Measurements from ENCODE around the gene SLC12A7.

Gene SLC12A7

DNA sequence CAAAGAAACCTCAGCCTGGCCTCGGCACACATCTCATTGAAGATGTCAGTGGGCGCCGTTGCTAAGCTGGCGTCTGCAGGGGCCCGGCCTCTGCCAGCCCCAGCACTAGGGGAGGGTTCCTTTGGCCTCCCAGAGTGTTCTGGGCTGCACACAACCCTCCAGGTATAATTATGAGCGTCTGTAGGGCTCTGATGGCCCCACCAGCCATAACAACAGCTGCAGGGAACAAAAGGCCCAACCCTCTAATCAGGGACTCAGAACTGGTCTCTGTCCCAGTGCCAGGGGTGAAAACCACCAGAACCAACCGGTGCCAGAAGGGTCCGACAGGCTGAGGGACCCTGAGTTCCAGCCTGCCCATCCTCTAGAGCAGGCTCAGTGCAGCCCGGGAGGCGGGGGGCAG is 39.5 kb upstream of the SLC12A7 start:
- ChIA-PET POLR2A (no interaction called here), CTCF (interaction anchor here (1.3 to 8.0 kb wide), 4 partner anchors 12 to 23 kb away, joined by 5 to 48 read pairs (median 7); no protein-coding TSS in a partner anchor)
- H3K9me3 ChIP-seq (ENCODE audit: control extremely low read depth in 1 of 5, control insufficient read depth in 4 of 5, insufficient read depth in 2 of 5, low read depth in 1 of 5, low read length in 4 of 5), result peaks cover 0 to under 1% (median 0%) of the 10 kb centered on the region in 5 experiments
- H3K4me1 ChIP-seq (ENCODE audit: control extremely low read depth in 1 of 4, control insufficient read depth in 4 of 4, insufficient read depth in 4 of 4, low read length in 3 of 4), result peaks cover 0 to 4% (median 0%) of the 10 kb centered on the region in 4 experiments
- no peak for DNase-seq
- H3K36me3 ChIP-seq (ENCODE audit: control insufficient read depth in 4 of 4, insufficient read depth in 4 of 4, low read length in 3 of 4), result no peaks in the 10 kb centered on the region
- H3K27ac ChIP-seq (ENCODE audit: insufficient read depth in 1 of 2, low read depth in 1 of 2, low read length in 2 of 2, poor library complexity in 1 of 2, severe bottlenecking in 2 of 2), result no peak overlapping the region
- H3K27me3 ChIP-seq (replicated peaks in 2 of 5; ENCODE audit: control insufficient read depth in 4 of 5, insufficient read depth in 5 of 5, low read length in 4 of 5), result peaks cover 0 to 52% (median 19%) of the 10 kb centered on the region in 5 experiments
- WGBS (ENCODE audit: insufficient coverage), result 95% methylated on average over 7 of the region's 10 CpGs
- no peak overlapping the region for H3K4me3 ChIP-seq (ENCODE audit: control insufficient read depth in 1 of 7, extremely low read depth in 1 of 7, insufficient read depth in 4 of 7, low read depth in 2 of 7, low read length in 6 of 7)

DNA sequence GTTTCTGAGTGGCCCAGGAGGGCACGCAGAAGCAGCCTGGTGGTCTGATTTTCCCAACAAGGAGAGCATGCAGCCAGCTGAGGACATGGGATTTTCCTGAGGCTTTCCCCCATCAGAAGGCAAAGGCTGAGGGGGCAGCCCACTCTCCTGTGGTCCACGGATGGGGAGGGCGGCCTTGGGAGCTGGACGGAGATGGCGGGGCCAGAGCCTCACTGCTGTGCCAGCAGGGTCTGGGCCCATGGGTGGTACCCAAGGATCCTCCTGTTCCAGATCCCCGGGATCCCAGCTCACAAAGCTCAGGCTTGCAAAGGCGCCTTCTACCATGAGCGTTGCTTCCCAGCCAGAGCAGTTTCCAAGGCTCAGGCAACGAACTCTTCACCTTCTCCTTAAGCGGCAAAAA is 39.0 kb upstream of the SLC12A7 start:
- POLR2A ChIA-PET, result no interaction called here
- Histone ChIP-seq H3K4me3 (ENCODE audit: control insufficient read depth in 1 of 7, extremely low read depth in 1 of 7, insufficient read depth in 4 of 7, low read depth in 2 of 7, low read length in 6 of 7) (no peak overlapping the region), H3K9me3 (ENCODE audit: control extremely low read depth in 1 of 5, control insufficient read depth in 4 of 5, insufficient read depth in 2 of 5, low read depth in 1 of 5, low read length in 4 of 5) (no peaks in the 10 kb centered on the region), H3K27ac (ENCODE audit: insufficient read depth in 1 of 2, low read depth in 1 of 2, low read length in 2 of 2, poor library complexity in 1 of 2, severe bottlenecking in 2 of 2) (no peak overlapping the region), H3K27me3 (replicated peaks in 2 of 5; ENCODE audit: control insufficient read depth in 4 of 5, insufficient read depth in 5 of 5, low read length in 4 of 5) (peaks cover 0 to 47% (median 19%) of the 10 kb centered on the region in 5 experiments), H3K4me1 (ENCODE audit: control extremely low read depth in 1 of 4, control insufficient read depth in 4 of 4, insufficient read depth in 4 of 4, low read length in 3 of 4) (peaks cover 0 to under 1% (median 0%) of the 10 kb centered on the region in 4 experiments), H3K36me3 (ENCODE audit: control insufficient read depth in 4 of 4, insufficient read depth in 4 of 4, low read length in 3 of 4) (no peaks in the 10 kb centered on the region)
- DNase-seq, result no peak
- CTCF ChIA-PET, result interaction anchor here (0.7 to 8.0 kb wide), 6 partner anchors 11 to 43 kb away, joined by 3 to 48 read pairs (median 4); no protein-coding TSS in a partner anchor
- 96% methylated on average over 7 of the region's 10 CpGs for WGBS (ENCODE audit: insufficient coverage)

DNA sequence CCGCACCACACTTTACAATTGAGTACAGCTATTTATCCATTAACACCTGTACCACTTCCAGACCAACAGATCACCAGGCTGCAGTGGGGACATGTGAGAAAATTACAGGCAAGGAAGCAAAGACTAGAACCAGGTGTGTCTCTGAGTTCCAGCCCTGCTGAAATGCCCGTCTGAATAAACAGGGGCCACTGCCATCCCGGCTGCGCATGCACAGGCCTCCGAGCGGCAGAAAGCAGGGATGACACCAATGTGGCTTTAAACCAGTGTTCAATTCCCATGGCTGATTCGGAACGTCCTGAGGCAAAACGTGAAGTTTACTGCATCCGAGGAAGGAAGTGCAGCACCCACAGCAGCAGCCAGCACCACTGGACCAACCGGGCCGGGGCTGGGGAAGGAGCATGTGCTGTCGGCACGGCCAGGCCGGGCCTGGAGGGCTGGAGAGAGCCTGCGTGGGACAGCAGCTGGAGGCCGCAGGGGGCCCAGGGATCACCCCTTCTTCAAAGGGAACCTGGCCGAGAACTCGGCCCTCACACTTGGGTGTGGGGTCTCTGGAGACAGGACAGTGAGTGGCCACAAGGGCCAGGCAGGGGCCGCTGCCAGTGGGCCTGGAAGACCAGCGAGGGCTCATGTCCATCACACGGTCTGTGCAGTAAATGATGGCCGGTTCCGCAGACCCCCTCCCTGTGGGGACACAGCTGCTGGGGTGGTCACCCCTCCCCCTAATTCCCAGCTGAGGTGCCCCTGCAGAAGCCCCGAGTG is 33.0 kb upstream of the SLC12A7 start:
- CTCF ChIA-PET, result interaction anchor here (0.7 to 1.4 kb wide), 3 partner anchors 10 to 140 kb away, joined by 3 read pairs; no protein-coding TSS in a partner anchor
- Histone ChIP-seq H3K36me3 (ENCODE audit: control insufficient read depth in 4 of 4, insufficient read depth in 4 of 4, low read length in 3 of 4) (no peaks in the 10 kb centered on the region), H3K27me3 (replicated peaks in 2 of 5; ENCODE audit: control insufficient read depth in 4 of 5, insufficient read depth in 5 of 5, low read length in 4 of 5) (peaks cover 0 to 3% (median 0%) of the 10 kb centered on the region in 5 experiments), H3K9me3 (ENCODE audit: control extremely low read depth in 1 of 5, control insufficient read depth in 4 of 5, insufficient read depth in 2 of 5, low read depth in 1 of 5, low read length in 4 of 5) (no peaks in the 10 kb centered on the region), H3K27ac (ENCODE audit: insufficient read depth in 1 of 2, low read depth in 1 of 2, low read length in 2 of 2, poor library complexity in 1 of 2, severe bottlenecking in 2 of 2) (no peak overlapping the region), H3K4me1 (ENCODE audit: control extremely low read depth in 1 of 4, control insufficient read depth in 4 of 4, insufficient read depth in 4 of 4, low read length in 3 of 4) (peaks cover 0 to 11% (median 4%) of the 10 kb centered on the region in 4 experiments), H3K4me3 (ENCODE audit: control insufficient read depth in 1 of 7, extremely low read depth in 1 of 7, insufficient read depth in 4 of 7, low read depth in 2 of 7, low read length in 6 of 7) (no peak overlapping the region)
- whole genome bisulfite sequencing (ENCODE audit: insufficient coverage), result 93% methylated on average over 25 of the region's 25 CpGs
- no peak for DNase-seq
- POLR2A ChIA-PET, result no interaction called here

DNA sequence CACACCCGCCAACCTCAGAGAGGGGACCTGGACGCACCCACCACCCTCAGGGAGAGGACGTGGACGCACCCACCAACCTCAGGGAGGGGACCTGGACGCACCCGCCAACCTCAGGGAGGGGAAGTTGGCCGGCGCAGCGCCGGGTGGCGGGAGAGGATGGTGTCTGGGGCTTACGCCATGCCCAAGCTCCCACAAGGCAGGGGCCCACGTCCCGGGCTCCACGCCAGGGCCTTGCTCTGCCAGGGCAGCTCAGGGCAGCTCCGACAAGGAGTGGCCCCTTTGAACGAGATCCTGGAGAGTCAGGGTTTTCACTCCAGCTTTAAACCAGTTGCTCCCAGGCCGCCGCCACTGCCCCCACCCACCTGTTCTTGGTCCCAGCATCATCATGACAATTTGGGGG is 32.2 kb upstream of the SLC12A7 start:
- 89% methylated on average over 19 of the region's 19 CpGs for WGBS (ENCODE audit: insufficient coverage)
- no peaks in the 10 kb centered on the region for H3K36me3 ChIP-seq (ENCODE audit: control insufficient read depth in 4 of 4, insufficient read depth in 4 of 4, low read length in 3 of 4)
- H3K27me3 ChIP-seq (replicated peaks in 2 of 5; ENCODE audit: control insufficient read depth in 4 of 5, insufficient read depth in 5 of 5, low read length in 4 of 5), result no peaks in the 10 kb centered on the region
- peaks cover 0 to 13% (median 4%) of the 10 kb centered on the region in 4 experiments for H3K4me1 ChIP-seq (ENCODE audit: control extremely low read depth in 1 of 4, control insufficient read depth in 4 of 4, insufficient read depth in 4 of 4, low read length in 3 of 4)
- no peak overlapping the region for H3K4me3 ChIP-seq (ENCODE audit: control insufficient read depth in 1 of 7, extremely low read depth in 1 of 7, insufficient read depth in 4 of 7, low read depth in 2 of 7, low read length in 6 of 7)
- ChIA-PET POLR2A (no interaction called here), CTCF (interaction anchor here (0.7 to 1.4 kb wide), 4 partner anchors 9 to 139 kb away, joined by 3 read pairs; no protein-coding TSS in a partner anchor)
- H3K9me3 ChIP-seq (ENCODE audit: control extremely low read depth in 1 of 5, control insufficient read depth in 4 of 5, insufficient read depth in 2 of 5, low read depth in 1 of 5, low read length in 4 of 5), result no peaks in the 10 kb centered on the region
- H3K27ac ChIP-seq (ENCODE audit: insufficient read depth in 1 of 2, low read depth in 1 of 2, low read length in 2 of 2, poor library complexity in 1 of 2, severe bottlenecking in 2 of 2), result no peak overlapping the region
- no peak for DNase-seq

DNA sequence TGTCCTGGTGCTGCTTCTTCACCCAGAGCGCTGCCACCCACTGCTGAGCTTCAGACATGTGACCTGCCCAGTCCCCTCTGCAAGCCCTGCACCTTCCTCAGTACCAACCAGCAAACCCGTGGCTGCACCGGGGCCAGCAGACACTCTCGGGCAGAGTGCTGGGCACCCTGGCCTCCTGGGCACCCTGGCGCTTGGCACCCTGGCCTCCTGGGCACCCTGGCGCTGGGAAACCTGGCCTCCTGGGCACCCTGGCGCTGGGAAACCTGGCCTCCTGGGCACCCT is 31.7 kb upstream of the SLC12A7 start:
- H3K4me3 ChIP-seq (ENCODE audit: control insufficient read depth in 1 of 7, extremely low read depth in 1 of 7, insufficient read depth in 4 of 7, low read depth in 2 of 7, low read length in 6 of 7), result no peak overlapping the region
- H3K4me1 ChIP-seq (ENCODE audit: control extremely low read depth in 1 of 4, control insufficient read depth in 4 of 4, insufficient read depth in 4 of 4, low read length in 3 of 4), result peaks cover 0 to 13% (median 4%) of the 10 kb centered on the region in 4 experiments
- H3K27me3 ChIP-seq (replicated peaks in 2 of 5; ENCODE audit: control insufficient read depth in 4 of 5, insufficient read depth in 5 of 5, low read length in 4 of 5), result no peaks in the 10 kb centered on the region
- H3K9me3 ChIP-seq (ENCODE audit: control extremely low read depth in 1 of 5, control insufficient read depth in 4 of 5, insufficient read depth in 2 of 5, low read depth in 1 of 5, low read length in 4 of 5), result no peaks in the 10 kb centered on the region
- H3K27ac ChIP-seq (ENCODE audit: insufficient read depth in 1 of 2, low read depth in 1 of 2, low read length in 2 of 2, poor library complexity in 1 of 2, severe bottlenecking in 2 of 2), result no peak overlapping the region
- H3K36me3 ChIP-seq (ENCODE audit: control insufficient read depth in 4 of 4, insufficient read depth in 4 of 4, low read length in 3 of 4), result no peaks in the 10 kb centered on the region
- DNase-seq, result no peak
- CTCF ChIA-PET, result interaction anchor here (1.0 to 1.4 kb wide), 4 partner anchors 9 to 139 kb away, joined by 3 read pairs; no protein-coding TSS in a partner anchor
- POLR2A ChIA-PET, result no interaction called here
- 97% methylated on average over 7 of the region's 7 CpGs for WGBS (ENCODE audit: insufficient coverage)

DNA sequence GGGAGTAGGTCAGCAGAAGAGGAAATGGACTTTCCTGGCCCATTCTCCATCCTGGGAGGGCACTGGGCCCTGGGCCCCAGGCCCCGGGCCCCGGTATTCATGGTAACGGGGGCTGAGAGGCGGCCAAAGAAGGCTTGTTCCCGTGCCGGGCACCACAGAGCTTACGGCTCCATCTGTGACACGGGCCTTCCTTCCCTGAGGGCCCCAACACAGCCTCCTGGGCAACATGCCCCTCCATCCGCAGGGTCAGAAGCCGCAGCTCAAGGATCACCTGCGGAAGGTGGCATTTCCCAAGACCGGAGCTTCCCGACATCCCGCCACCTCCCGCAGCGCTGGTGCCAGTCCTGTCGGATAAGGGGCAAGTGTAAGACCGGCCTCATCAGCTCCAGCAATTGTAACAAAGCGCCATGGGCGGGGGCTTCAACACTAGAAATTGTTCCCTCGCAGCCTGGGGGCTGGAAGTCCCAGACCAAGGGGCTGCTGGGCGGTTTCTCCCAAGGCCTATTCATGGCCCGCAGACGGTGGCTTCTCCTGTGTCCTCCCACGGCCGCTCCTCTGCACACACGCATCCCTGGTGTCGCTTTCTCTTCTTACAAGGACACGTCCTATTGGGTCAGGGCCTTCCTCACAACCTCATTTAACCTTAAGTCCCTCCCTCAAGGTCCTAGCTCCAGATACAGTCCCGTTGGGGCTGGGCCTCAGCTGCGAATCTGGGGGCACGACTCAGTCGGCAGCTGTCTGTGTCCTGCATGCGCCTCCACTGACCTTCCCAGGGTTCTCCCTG is 31.2 kb upstream of the SLC12A7 start:
- H3K4me1 ChIP-seq (ENCODE audit: control extremely low read depth in 1 of 4, control insufficient read depth in 4 of 4, insufficient read depth in 4 of 4, low read length in 3 of 4), result peaks cover 0 to 13% (median 4%) of the 10 kb centered on the region in 4 experiments
- no peak for DNase-seq
- H3K9me3 ChIP-seq (ENCODE audit: control extremely low read depth in 1 of 5, control insufficient read depth in 4 of 5, insufficient read depth in 2 of 5, low read depth in 1 of 5, low read length in 4 of 5), result no peaks in the 10 kb centered on the region
- H3K4me3 ChIP-seq (ENCODE audit: control insufficient read depth in 1 of 7, extremely low read depth in 1 of 7, insufficient read depth in 4 of 7, low read depth in 2 of 7, low read length in 6 of 7), result no peak overlapping the region
- ChIA-PET CTCF (interaction anchor here (1.3 to 5.3 kb wide), 4 partner anchors 10 to 138 kb away, joined by 3 to 18 read pairs (median 3); no protein-coding TSS in a partner anchor), POLR2A (no interaction called here)
- H3K27ac ChIP-seq (ENCODE audit: insufficient read depth in 1 of 2, low read depth in 1 of 2, low read length in 2 of 2, poor library complexity in 1 of 2, severe bottlenecking in 2 of 2), result no peak overlapping the region
- no peaks in the 10 kb centered on the region for H3K27me3 ChIP-seq (replicated peaks in 2 of 5; ENCODE audit: control insufficient read depth in 4 of 5, insufficient read depth in 5 of 5, low read length in 4 of 5)
- H3K36me3 ChIP-seq (ENCODE audit: control insufficient read depth in 4 of 4, insufficient read depth in 4 of 4, low read length in 3 of 4), result no peaks in the 10 kb centered on the region
- WGBS (ENCODE audit: insufficient coverage), result 96% methylated on average over 28 of the region's 34 CpGs
